Stimulated activated CD4-positive, alpha-beta T cell treated with anti-CD3 and anti-CD28 coated beads, Interleukin-2, amount 100 ng/mL, for 48 hours (primary cell): ENCODE measurements around the gene SCAND1.
"Not testable (repeated sequence)": the region's sequence is repeated elsewhere in the genome, so short reads cannot be mapped to it uniquely, and the experiment has no call there.

Experiments used
- DNase-seq, 2 donors: peaks; one replicate each; pipeline ENCODE4 v3.0.0-alpha.2; 2020

Gene SCAND1

DNA sequence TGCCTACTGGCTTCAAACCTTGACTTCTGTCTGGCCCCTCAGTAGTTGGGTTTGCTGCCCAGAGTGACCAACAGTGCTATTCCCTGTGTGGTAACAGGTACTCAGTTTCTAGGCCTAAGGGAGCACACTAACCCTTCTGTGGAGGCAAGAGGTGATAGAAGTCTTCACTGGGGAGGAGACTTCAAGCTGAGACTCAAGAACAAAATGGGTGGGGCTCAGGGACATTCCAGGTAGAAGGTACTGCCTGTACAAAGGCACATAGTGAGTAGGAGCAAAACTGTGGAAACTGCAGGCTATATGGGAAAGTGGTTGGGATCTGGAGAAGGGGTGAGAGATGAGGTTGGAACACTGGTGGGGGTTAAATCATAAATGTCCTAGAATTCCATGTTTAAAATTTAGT is 2.3 kb upstream of the SCAND1 start:
- DNase-seq, result no peak

DNA sequence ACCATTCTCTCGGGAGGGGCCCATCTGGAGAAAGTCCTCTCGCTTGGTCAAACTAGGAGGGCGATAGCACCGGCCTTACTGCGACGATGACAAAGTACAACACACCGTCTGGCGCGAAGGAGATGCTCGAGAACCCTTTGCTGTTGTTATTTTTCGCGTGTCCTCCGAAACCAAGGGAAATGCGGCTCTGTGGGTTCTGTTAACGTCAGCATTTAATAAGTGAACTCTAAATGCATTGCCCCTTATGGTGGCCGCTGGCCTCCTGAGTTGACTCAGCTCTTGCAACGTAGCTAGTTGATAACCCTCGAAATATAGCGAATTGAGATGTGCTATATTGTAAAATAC is 577 bp upstream of the SCAND1 start:
- no peak for DNase-seq

DNA sequence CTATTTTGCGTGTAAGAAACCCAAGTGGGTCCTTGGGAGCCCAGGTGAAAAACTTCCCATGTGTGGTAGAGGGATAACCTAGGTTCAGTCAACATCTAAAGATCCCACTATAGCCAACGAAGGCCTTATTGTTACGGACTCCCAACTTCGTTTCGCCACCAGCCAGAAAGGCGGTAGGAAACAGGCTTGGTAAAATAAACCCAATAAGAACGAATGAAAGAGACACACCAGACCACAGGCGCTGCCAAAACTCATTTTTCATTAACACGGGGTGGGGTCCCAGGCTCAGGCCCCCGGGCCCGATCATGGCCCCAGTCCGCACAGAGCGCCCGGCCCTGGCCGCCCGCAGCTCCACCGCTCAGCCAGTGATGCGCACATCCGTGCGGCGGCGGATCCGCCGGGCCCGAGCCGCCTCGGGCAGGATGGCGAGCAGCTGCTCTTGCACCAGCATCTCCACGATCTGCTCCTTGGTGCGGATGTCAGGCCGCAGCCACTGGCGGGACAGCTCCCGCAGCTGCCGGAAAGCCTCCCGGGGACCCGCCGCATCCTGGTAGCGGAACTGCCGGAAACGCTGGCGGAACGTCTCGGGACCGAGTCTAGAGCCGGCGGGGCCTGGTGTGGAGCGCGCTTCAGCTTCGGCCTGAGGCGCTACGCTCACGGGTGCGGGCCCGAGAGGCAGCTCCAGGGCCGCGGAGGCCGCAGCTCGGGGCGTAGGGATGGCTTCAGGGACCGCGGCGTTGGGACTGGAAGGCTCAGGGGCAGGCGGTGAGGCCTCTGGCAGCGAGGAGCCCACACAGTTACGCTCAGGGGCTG is 709 bp downstream of the SCAND1 start:
- peak; percentile 51 to 60 for DNase-seq

DNA sequence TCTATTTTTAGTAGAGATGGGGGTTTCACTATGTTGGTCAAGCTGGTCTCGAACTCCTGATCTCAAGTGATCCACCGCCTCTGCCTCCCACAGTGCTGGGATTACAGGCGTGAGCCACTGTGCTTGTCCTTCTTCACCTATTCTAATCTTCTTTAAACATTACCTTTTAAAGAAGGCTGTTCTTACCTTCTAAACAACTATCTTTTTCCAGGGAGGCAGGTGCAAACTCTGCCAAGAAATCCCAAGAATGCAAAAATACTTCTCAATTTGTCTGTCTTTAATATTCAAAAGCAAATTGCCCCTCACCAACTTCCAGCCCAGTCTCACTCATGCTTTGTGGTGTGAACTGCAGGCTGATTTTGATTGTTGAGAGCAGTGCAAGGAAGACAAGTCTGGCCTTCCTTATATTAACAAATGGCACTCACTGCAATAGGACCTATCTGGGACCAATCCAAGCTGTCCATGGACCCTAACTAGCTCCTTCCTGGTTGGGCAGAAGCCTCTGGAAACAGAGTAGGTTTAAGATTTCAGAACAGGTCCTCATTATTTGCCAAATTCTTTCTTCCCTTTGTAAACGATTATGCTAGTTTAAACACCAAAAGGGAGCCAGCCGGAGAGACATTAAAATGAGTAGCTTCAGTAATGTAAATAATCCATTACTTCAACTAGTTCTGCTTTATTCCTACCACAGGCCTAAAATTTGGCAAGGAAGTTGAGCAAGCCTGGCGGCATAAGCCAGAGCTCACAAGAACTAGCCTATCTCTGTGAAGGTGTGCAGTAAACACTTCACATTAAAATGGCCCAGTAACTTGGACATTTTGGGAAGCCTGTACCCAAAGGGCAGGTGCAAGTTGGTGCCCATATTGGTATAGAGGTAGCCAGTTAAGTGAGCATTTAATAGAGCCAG is 1.6 kb downstream of the SCAND1 start:
- no peak for DNase-seq

DNA sequence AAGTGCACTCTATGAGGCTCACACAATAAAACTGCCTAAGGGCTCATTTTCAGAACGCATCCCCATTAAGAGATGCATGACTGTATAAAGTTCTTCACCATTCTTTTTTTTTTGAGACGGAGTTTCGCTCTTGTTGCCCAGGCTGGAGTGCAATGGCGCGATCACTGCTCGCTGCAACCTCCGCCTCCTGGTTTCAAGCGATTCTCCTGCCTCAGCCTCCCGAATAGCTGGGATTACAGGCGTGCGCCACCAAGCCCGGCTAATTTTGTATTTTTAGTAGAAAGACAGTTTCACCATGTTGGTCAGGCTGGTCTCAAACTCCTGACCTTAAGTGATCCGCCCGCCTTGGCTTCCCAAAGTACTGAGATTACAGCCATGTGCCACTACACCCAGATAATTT is 2.2 kb downstream of the SCAND1 start:
- DNase-seq, result not testable (repeated sequence)

DNA sequence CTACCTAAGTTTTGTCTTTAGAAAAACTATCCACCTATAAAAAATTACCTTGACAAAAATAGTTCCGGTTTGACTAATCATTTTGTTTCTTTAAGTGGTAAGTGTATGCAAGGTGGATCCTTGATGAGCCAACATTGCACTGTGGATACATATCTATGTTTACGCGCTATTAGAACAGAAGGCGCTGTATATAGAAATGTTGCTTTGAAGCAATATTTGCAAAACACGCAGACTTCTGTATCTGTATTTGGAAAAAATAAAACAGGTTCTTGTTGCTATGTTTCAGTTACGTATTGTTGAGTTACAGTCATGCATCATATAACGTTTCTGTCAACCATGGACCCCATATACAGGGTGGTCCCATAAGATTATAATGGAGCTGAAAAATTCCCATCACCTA is 4.2 kb downstream of the SCAND1 start:
- DNase-seq, result no peak

DNA sequence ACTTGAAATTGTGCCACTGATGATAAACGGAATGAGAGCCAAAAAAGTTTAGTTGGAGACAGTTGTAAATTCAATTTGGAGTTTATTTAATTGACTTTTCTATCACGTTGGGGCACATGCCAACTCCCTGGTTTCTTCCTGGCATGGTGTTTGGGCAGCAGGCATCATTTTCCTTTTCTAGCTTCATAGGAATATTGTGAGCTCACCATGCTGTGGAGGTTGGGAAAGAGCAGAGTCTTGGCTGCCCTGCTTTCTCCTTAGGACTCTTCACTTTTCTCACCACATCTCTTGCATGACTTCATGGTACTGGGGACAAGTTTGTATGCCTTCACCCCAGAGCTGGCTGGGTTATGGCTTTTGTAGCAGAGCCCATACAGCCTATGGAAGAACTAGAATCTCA is 6.4 kb downstream of the SCAND1 start:
- DNase-seq, result no peak

DNA sequence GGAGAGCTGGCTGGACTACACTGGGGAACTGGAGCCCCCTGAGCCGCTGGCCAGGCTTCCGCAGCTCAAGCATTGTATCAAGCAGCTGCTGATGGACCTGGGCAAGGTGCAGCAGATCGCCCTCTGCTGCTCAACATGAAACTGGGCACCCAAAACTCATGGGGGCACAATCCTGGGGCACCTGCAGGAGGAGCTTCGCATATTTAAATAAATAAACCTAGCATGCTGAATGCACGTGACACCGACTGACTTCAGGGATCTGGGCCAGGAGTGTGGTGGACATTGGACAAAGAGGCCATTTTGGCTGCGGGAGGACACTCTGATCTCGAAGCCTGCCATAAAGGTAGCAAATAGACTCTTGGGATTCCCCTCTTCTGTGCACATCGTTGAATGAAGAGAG is 6.8 kb downstream of the SCAND1 start:
- no peak for DNase-seq

DNA sequence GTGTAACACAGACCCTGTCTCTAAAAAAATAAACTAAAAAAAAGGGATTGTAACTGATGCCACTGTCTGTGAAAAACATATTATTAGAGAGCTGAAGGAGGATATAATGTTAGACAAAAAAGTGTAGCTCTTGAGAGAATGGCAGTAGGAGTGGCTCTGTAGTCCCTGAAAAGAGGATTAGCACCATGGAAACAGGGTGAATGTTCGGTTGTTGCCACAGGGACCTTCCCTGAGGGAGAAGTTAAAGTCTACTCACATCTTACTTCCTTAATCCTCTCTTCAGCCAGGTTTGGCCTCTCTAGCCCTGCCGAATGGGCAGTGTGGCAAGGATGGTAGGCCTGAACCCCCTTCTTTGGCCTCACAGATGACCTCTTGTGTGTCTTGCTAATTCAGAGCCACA is 12.1 kb downstream of the SCAND1 start:
- no peak for DNase-seq

DNA sequence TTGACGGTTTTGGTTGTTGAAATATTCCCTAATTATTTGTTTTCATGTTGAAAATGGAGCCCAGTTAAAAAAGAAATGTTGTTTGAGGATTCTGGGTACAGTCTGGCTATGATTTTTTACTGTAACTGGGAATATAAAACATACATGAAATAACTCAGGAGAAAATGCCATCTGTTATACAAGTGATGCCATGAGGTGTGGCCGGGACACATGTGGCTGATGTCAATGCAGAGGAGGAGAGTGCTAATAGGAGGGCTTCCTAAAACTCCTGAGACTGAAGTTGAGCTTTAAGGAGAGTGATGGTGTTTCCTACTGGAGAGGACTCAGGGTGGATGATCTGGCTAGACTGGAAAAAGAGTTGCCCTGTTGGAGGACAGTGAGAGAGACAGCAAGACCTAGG is 12.7 kb downstream of the SCAND1 start:
- no peak for DNase-seq

DNA sequence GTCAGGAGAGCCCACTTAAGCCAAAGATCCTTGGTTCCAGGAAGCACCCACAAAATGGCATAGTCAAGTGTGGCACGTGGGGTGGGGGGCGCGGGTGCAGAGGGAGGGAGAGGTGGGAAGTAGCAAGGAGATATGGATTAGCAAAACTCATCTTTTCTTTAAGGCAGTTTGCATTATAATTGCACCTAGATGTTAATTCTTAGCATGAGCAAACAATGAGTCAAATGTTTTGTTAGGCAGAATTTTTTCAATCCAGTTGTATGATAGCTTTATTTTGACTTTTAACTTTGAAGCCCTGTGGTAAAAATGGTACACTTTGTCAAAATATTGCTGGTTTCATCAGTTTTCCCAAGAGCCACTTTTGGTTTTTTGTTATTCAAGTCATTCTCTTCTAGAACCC is 15.0 kb downstream of the SCAND1 start:
- no peak for DNase-seq

DNA sequence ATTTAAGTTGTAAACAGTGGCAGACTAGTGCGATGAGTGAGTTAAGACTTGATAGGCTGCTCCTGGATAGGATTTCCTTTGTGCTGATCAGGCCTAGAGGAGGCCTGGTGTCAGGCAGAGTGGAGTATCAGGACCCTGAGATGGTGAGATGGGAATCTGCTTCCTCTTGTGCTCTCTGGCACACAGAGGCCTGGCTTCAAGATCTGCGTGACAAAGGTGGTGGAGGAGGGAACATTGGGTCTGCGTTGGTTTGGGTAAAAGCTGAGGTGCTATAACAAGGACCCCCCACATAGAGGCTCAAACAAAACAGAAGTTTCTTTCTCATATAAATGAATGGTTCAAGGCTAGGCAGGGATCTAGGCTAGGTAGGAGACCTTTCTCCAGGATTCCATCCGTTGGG is 20.3 kb downstream of the SCAND1 start:
- DNase-seq, result no peak

DNA sequence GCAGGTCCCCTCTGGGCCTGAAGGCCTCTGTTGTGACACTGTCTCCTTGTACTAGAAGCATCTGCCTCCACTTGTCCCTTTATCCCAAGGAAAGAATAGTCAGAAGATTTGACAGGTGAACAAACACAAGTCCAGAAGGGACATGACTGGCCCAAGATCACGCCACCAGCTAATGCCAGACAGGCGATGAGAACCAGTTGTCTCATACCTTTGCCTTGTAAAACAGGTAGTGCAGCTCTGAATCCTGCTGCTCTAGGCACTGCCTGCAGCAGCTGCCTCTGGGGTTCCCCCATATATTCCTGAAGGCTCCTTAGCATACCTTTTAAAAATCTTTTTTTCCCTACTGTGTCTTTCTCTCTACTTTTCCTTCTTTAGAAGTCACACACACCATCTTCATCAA is 25.0 kb downstream of the SCAND1 start:
- DNase-seq, result no peak

DNA sequence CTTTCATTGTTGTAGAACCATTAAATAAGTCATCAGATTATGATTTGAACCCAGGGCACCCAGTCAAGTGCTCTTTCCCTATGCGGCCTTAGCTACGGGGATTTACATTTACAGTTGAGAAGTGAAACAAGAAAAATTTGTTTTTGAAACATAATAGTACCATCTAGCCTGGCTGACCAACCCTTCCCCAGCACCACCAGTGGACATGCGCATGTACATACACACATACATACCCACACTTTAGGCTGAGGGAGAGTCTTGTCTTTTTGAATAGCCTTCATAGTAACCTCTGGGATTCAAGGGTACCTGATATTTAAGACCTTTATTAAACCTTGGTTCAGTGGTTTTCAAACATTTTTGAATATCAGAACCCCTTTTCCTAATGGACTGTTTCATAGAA is 33.8 kb downstream of the SCAND1 start:
- DNase-seq, result no peak

DNA sequence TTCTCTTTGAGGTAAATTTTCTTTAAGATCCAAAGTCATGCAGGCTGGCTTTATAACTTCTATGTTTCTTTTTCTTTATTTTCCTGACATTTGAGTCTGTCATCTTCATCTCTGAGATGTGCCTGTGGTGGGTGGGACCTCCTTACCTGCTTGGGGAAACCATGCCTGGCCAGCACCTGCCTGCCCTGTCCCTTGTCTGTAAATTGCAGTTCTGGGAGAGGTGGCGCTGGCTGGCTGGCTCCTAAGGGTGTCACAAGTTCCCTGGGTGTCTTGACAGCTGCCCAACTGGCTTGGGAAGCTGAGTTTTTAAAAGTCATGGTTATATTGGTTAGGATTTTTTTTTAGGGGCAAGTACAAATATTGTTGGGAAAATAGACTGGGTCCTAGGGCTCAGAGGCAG is 36.3 kb downstream of the SCAND1 start:
- no peak for DNase-seq

DNA sequence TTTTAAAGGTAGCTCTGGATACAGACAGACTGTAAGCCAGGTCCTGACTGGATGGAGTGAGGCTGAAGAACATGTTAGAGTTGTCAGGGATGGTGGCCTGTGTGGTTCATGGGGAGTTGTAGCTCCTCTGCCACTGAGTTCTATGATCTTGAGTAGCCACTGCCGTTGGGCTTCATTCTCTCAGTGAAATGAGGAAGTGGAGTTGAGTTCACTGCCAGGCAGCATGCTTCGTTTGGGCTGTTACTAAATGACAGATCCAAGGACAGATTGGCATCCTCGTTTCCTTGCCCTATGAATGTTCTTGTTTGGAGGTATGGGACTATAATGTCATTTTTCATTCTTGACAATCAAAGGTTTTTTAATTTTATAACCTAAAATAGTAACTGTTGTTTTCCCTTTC is 37.2 kb downstream of the SCAND1 start:
- no peak for DNase-seq

DNA sequence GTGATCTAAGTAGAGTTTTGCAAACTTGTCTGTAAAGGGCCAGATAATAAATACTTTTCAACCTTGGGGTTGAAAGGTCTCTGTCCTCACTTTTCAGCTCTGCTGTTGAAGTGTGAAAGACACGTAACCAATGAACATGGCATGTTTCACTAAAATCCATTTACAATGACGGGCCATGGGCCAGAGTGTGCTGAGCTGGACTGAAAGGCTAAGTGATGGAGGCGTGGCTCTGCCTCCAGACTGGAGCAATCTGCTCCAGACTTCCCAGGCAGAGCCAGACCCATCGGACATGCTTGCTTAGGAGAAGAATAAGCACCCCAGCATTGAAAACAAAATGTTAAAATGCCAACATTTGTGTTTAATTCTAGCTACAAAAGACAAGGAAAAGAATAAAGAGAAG is 41.4 kb downstream of the SCAND1 start:
- DNase-seq, result no peak

DNA sequence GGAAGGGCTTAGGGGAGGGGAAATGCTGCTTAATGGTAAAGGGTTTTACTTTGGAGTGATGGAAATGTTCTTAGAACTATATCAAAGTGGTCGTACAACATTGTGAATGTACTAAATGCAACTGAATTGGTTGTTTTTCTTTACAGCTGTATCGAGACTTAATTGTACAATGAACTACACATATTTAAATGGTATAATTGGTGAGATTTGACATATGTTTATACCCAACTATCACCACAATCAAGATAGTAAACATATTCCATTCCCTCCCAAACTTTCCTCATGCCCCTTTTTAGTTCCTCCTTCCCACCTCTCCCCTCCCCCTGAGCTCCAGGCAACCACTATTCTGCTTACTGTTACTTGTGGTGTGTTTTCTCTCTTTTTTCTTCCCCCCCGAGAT is 44.0 kb downstream of the SCAND1 start:
- DNase-seq, result no peak

DNA sequence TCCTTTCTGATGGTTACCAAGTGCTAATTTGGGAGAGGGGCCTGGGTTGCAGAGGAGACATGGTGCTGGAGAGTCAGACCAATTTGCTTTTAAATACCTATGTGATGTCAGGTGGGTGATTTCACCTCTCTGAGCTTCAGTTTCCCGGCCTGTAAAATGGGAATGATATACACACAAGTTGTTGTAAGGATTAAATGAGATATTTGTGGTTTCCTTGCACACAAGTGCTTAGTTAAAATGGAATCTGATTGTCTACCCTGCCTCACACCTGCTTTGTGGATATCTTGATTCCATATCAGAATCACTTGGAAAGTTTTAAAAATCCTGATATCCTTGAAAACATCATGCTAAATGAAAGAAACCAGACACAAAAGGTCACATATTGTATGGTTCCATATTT is 44.5 kb downstream of the SCAND1 start:
- DNase-seq, result no peak

DNA sequence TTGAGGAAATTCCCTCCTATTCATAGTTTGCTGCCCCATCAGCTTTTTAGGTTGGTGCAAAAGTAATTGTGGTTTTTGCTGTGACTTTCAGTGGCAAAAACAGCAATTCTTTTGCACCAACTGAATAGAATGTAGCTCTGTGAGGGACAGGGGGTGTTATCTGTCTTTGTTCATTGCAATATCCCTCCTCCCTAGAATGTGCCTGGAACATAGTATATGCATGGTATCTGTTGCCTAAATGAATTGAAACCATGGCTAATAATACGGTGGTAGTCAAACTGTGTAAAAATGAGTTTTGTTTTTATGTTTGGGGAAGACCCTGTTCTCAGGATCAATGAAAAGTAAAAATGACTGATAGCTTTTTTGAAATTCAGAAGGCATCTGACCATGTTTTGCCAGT is 45.1 kb downstream of the SCAND1 start:
- no peak for DNase-seq

DNA sequence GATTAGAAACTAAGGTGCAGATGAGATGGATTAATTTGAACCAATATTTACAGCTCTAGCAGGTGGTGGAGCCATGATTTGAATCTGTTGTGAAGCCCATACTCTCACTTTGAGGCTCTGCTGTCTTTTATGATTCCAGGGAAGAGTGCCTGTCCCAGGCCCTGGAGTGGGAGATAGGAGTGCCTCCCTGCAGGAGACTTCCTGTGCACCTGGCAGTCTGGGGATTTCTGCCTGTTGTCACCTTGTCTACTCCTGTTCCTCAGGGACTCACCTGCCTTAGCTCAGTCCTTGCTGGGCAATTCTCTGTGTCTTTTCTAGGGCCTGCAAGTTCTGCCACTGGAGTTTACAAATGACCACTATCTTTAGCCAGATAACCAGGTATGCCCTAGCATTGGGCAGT is 46.3 kb downstream of the SCAND1 start:
- DNase-seq, result no peak

DNA sequence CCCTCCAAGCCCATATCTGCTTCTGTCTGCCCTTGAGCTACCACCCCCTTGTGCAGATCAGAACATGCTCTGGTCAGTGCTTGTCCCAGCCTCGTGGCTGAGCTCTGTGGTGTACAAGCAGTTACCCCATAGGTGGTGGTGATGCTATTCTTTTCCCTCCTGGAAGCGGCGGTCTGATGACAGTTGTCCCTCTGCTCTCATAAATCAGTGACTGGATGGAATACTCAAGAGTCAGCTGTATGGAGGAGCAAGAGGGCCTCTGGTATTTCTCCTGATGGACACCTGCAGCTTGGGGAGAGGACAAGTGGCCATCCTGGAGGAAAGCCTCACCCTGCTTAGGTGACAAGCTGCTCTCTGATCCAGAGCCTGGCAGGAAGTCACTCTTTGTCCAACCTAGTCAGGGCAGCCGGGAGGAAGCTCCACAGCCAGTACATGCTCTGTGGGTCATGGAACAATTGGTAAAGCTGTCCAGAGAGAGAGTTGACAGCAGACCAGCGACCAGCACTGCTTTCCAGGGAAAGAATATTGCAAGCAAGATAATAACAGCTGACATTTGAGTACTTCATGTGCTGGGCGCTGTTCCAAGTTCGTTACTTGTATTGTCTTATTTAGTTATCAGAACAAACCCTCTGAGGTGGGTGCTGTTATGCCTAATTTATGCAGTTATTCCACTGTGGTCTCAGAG is 47.1 kb downstream of the SCAND1 start:
- DNase-seq, result no peak

DNA sequence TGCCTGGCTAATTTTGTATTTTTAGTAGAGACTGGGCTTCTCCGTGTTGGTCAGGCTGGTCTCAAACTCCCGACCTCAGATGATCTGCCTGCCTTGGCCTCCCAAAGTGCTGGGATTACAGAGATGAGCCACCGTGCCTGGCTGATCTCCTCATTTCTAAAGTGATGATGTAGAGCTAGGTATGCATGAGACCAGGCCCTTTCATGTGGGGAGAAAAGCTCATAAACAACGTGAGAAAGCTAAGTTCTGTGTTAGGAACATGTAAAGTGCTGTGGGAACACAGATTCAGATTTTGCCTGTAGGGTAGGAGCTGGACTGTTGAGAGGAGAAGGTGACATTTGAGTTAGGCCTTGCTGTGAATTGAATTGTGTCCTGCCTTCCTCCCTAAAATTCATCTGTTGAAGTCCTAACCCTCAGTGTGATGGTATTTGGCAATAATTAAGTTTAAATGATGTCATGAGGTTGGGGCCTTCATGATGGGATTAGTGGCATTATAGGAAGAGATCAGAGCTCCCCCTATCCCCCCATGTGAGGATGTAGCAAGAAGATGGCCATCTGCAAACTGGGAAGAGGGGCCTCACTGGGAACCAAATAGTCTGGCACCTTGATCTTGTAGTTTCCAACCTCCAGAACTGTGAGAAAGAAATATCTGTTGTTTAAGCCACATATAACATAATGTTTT is 49.2 kb downstream of the SCAND1 start:
- DNase-seq, result no peak
